ENCODE results near the gene ATG7. TPM values are rescaled to one million over a fixed set of nuclear protein-coding genes. Genes with fewer than 3 reads are reported as not detected.
A peak's percentile ranks its signal among the peaks of the same experiment; 100 is the strongest.

ATG7 gene
- total RNA-seq, 1 donor from 2014 or later = 42.5 TPM

GRCh38 chr3:11245827-11246662, 26.2 kb upstream of the ATG7 start:
- Mint-ChIP-seq H3K9me3 (ENCODE audit: unreplicated experiment) (no peaks in the 10 kb centered on the region), H3K36me3 (ENCODE audit: unreplicated experiment) (peaks cover 8% of the 10 kb centered on the region), H3K4me3 (ENCODE audit: unreplicated experiment) (no peak overlapping the region), H3K4me1 (ENCODE audit: unreplicated experiment) (peaks cover 9% of the 10 kb centered on the region), H3K27me3 (ENCODE audit: unreplicated experiment) (no peaks in the 10 kb centered on the region), H3K27ac (ENCODE audit: unreplicated experiment) (no peak overlapping the region)
- no peak for TF ChIP-seq CTCF (IDR thresholded peaks at IDR 0.05)
- no peak for DNase-seq (ENCODE audit: extremely low spot score, unreplicated experiment)

- no peak for DNase-seq (ENCODE audit: extremely low spot score, unreplicated experiment)
- Mint-ChIP-seq H3K27me3 (ENCODE audit: unreplicated experiment) (no peaks in the 10 kb centered on the region), H3K4me1 (ENCODE audit: unreplicated experiment) (peaks cover 12% of the 10 kb centered on the region), H3K36me3 (ENCODE audit: unreplicated experiment) (peaks cover 8% of the 10 kb centered on the region), H3K4me3 (ENCODE audit: unreplicated experiment) (no peak overlapping the region), H3K27ac (ENCODE audit: unreplicated experiment) (no peak overlapping the region), H3K9me3 (ENCODE audit: unreplicated experiment) (no peaks in the 10 kb centered on the region)
- TF ChIP-seq CTCF (IDR thresholded peaks at IDR 0.05) = no peak
Measured at GRCh38 chr3:11246663-11246970, 25.6 kb upstream of the ATG7 start.

- H3K4me3 Mint-ChIP-seq (ENCODE audit: unreplicated experiment) = no peak overlapping the region
- no peaks in the 10 kb centered on the region for H3K9me3 Mint-ChIP-seq (ENCODE audit: unreplicated experiment)
- H3K36me3 Mint-ChIP-seq (ENCODE audit: unreplicated experiment) = peaks cover 8% of the 10 kb centered on the region
- no peaks in the 10 kb centered on the region for H3K27me3 Mint-ChIP-seq (ENCODE audit: unreplicated experiment)
- DNase-seq (ENCODE audit: extremely low spot score, unreplicated experiment) = no peak
- no peak for TF ChIP-seq CTCF (IDR thresholded peaks at IDR 0.05)
- H3K4me1 Mint-ChIP-seq (ENCODE audit: unreplicated experiment) = peaks cover 18% of the 10 kb centered on the region
- no peak overlapping the region for H3K27ac Mint-ChIP-seq (ENCODE audit: unreplicated experiment)
Measured at GRCh38 chr3:11247362-11247761, 24.8 kb upstream of the ATG7 start.

- DNase-seq (ENCODE audit: extremely low spot score, unreplicated experiment) = no peak
- Mint-ChIP-seq H3K4me3 (ENCODE audit: unreplicated experiment) (no peak overlapping the region), H3K9me3 (ENCODE audit: unreplicated experiment) (no peaks in the 10 kb centered on the region), H3K4me1 (ENCODE audit: unreplicated experiment) (peaks cover 19% of the 10 kb centered on the region), H3K27me3 (ENCODE audit: unreplicated experiment) (no peaks in the 10 kb centered on the region), H3K27ac (ENCODE audit: unreplicated experiment) (no peak overlapping the region), H3K36me3 (ENCODE audit: unreplicated experiment) (peaks cover 8% of the 10 kb centered on the region)
- no peak for TF ChIP-seq CTCF (IDR thresholded peaks at IDR 0.05)
Measured at GRCh38 chr3:11248596-11248995, 23.6 kb upstream of the ATG7 start.

- no peak for TF ChIP-seq CTCF (IDR thresholded peaks at IDR 0.05)
- Mint-ChIP-seq H3K9me3 (ENCODE audit: unreplicated experiment) (no peaks in the 10 kb centered on the region), H3K36me3 (ENCODE audit: unreplicated experiment) (peaks cover 12% of the 10 kb centered on the region), H3K4me3 (ENCODE audit: unreplicated experiment) (no peak overlapping the region), H3K4me1 (ENCODE audit: unreplicated experiment) (peaks cover 15% of the 10 kb centered on the region), H3K27me3 (ENCODE audit: unreplicated experiment) (no peaks in the 10 kb centered on the region), H3K27ac (ENCODE audit: unreplicated experiment) (peak overlapping the region; percentile 39)
- no peak for DNase-seq (ENCODE audit: extremely low spot score, unreplicated experiment)
Measured at GRCh38 chr3:11250902-11251806, 21.0 kb upstream of the ATG7 start.

Measured in osteocyte (in vitro differentiated cells).